Measurements from ENCODE around the gene PRKCE.
"Not testable (repeated sequence)": the region's sequence is repeated elsewhere in the genome, so short reads cannot be mapped to it uniquely, and the experiment has no call there.

DNA sequence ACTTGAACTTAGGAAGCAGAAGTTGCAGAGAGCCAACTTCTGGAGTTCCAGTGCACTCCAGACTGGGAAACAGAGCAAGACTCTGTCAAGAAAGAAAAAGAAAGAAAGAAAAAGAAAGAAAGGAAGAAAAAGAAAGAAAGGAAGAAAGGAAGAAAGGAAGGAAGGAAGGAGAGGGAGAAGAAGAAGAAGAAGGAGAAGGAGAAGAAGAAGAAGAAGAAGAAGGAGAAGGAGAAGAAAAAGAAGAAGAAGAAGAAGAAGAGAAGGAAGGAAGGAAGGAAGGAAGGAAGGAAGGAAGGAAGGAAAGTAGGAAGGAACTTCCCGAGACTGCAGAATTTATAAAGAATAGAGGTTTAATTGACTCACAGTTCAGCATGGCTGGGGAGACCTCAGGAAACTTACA is 65.0 kb downstream of the PRKCE start:
- TF ChIP-seq POLR2A (IDR thresholded peaks at IDR 0.05): not testable (repeated sequence)
- TF ChIP-seq, protein P1, sequence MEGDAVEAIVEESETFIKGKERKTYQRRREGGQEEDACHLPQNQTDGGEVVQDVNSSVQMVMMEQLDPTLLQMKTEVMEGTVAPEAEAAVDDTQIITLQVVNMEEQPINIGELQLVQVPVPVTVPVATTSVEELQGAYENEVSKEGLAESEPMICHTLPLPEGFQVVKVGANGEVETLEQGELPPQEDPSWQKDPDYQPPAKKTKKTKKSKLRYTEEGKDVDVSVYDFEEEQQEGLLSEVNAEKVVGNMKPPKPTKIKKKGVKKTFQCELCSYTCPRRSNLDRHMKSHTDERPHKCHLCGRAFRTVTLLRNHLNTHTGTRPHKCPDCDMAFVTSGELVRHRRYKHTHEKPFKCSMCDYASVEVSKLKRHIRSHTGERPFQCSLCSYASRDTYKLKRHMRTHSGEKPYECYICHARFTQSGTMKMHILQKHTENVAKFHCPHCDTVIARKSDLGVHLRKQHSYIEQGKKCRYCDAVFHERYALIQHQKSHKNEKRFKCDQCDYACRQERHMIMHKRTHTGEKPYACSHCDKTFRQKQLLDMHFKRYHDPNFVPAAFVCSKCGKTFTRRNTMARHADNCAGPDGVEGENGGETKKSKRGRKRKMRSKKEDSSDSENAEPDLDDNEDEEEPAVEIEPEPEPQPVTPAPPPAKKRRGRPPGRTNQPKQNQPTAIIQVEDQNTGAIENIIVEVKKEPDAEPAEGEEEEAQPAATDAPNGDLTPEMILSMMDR (IDR thresholded peaks at IDR 0.05): not testable (repeated sequence)
